22Rv1 (cell line): ENCODE measurements around the gene BBIP1.

ENCODE experiments used
- CTCF ChIP-seq: fragments of 450-650 bp; IDR thresholded peaks from 2 replicates; pipeline ENCODE4 v1.5.1; 2017; ENCODE audit warnings: mild to moderate bottlenecking
- ZFX ChIP-seq: fragments of 450-650 bp; IDR thresholded peaks from 2 replicates; pipeline ENCODE4 v1.6.1; 2017; ENCODE audit warnings: antibody characterized with exemption, borderline replicate concordance

DNA sequence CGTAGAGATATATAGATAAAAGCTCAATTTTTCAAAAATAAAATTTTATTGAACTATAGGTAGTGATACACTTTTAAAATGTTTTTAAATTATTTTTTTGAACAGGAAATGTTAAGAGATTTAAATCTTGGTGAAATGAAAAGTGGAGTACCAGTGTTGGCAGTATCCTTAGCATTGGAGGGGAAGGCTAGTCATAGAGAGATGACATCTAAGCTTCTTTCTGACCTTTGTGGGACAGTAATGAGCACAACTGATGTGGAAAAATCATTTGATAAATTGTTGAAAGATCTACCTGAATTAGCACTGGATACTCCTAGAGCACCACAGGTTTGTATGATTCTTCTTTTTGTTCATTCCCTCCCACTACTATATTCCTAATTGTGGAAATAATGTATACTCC lies 31.4 kb downstream of the BBIP1 start:
- TF ChIP-seq CTCF = no peak
- TF ChIP-seq ZFX = no peak
